Retinal pigment epithelial cell (primary cell): ENCODE measurements around the gene DUSP21.

ENCODE experiments used
- DNase-seq: peaks from one replicate; pipeline ENCODE4 v3.0.0-alpha.2; 2010; ENCODE audit warnings: low read depth
- H3K4me3 ChIP-seq: 2 replicates; pipeline ENCODE4 v1.5.1; 2011; ENCODE audit warnings: mild to moderate bottlenecking, low read length, control low read depth, moderate library complexity
- TF ChIP-seq, protein P1 (sequence below): conservative IDR thresholded peaks from 2 replicates; pipeline ENCODE4 v1.5.1; 2011; ENCODE audit warnings: low read depth, low read length, control low read depth, inconsistent platforms

Gene DUSP21

DNA sequence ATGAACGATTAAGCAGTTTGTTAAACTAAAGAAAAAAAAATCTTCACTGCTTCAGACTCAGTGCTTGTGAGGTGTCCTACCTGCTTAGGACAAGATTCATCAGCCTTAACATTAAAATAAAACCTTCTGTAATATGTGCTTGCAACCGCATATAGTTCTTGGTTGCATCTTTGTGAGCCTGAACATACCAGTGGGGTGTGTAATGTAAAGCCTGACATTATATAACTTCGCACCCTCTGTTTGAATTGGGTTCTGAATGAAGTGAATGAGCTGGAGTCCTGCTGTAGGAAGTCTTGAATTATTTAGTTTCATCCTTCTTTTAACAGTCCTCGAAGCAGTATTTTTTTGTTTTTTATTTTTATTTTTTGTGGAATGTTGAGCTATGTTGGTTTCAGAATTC is 32.3 kb downstream of the DUSP21 start:
- H3K4me3 ChIP-seq: peak overlapping the region; percentile 92
- DNase-seq: no peak

DNA sequence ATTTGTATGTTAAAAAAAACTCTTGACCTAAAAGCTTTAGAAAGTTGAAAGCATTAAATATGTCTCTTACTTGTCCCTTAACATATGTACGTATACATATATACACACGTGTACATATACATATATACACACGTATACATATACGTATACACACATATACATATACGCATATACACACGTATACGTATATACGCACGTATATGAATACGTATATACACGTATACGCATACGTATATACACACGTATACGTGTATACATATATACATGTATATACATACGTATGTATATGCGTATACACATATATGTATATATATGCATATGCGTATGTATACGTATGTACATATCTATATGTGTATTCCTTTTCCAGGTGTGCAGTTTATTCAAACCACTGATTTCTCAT is 32.9 kb downstream of the DUSP21 start:
- no peak overlapping the region for H3K4me3 ChIP-seq
- TF ChIP-seq, protein P1, sequence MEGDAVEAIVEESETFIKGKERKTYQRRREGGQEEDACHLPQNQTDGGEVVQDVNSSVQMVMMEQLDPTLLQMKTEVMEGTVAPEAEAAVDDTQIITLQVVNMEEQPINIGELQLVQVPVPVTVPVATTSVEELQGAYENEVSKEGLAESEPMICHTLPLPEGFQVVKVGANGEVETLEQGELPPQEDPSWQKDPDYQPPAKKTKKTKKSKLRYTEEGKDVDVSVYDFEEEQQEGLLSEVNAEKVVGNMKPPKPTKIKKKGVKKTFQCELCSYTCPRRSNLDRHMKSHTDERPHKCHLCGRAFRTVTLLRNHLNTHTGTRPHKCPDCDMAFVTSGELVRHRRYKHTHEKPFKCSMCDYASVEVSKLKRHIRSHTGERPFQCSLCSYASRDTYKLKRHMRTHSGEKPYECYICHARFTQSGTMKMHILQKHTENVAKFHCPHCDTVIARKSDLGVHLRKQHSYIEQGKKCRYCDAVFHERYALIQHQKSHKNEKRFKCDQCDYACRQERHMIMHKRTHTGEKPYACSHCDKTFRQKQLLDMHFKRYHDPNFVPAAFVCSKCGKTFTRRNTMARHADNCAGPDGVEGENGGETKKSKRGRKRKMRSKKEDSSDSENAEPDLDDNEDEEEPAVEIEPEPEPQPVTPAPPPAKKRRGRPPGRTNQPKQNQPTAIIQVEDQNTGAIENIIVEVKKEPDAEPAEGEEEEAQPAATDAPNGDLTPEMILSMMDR: no peak
- DNase-seq: no peak

More for the DNA sequence above, 32.3 kb downstream of the DUSP21 start:
- TF ChIP-seq, protein P1: no peak

DNA sequence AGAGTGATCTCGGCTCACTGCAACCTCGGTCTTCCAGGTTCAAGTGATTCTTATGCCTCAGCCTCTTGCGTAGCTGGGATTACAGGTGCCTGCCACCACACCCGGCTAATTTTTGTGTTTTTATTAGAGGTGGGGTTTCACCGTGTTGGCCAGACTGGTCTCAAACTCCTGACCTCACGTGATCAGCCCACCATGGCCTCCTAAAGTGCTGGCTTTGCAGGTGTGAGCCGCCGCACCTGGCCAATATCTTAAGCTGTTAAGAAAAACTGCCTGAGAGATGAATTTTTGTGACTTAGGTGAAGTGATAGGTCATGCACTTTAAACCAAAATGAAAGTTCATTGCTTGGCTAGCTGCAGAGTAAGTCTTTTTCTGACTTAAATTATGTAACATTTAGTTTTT is 35.0 kb downstream of the DUSP21 start:
- TF ChIP-seq, protein P1: no peak
- no peak overlapping the region for H3K4me3 ChIP-seq
- DNase-seq: no peak

DNA sequence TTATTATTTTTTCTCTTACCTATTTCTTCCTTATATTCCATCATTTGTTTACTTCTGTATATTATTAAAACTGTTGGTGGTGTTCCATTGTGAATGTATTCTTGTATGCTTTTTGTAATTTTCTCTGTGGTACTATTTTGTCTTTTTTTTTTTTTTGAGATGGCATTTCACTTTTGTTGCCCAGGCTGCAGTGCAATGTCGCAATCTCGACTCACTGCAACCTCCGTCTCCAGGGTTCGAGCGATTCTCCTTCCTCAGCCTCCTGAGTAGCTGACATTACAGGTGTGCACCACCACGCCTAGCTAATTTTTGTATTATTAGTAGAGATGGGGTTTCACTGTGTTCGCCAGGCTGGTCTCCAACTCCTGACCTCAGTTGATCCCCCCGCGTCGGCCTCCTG is 37.7 kb downstream of the DUSP21 start:
- H3K4me3 ChIP-seq: no peak overlapping the region
- TF ChIP-seq, protein P1: no peak
- DNase-seq: no peak

DNA sequence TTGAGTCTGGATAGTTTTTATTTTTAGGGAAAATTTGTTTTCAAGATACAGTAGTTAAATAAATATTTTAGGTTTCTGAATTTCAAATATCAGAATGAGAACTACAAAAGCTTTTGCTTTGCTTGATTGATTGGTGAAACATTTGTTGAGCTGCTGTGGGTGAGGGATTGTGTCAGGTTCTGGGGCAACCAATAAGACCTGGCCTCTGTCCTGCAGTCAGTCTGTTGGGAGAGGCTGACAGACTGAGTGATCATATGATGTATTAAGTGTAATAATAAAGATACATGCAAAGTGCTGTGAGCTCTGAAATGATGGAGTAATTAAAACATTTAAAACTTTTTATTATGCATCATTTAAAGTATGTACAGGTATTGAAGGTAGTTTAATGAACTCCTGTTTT is 38.8 kb downstream of the DUSP21 start:
- TF ChIP-seq, protein P1: no peak

DNA sequence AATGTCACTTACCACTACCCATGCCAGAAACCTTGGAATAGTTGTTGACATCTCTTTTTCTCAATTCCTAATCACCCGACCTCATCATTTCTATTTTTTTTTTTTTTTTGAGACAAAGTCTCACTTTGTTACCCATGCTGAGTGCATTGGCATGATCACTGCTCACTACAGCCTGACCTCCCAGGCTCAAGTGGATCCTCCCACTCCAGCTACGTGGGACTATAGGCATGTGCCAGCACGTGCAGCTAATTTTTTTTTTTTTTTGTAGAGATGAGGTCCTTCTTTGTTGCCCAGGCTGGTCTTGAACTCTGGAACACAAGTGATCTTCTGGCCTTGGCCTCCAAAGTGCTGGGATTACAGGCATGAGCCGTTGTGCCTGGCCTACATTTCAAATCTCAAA is 41.1 kb downstream of the DUSP21 start:
- TF ChIP-seq, protein P1: no peak
- no peak for DNase-seq
- no peak overlapping the region for H3K4me3 ChIP-seq

More for the DNA sequence above, 38.8 kb downstream of the DUSP21 start:
- DNase-seq: no peak
- no peak overlapping the region for H3K4me3 ChIP-seq

DNA sequence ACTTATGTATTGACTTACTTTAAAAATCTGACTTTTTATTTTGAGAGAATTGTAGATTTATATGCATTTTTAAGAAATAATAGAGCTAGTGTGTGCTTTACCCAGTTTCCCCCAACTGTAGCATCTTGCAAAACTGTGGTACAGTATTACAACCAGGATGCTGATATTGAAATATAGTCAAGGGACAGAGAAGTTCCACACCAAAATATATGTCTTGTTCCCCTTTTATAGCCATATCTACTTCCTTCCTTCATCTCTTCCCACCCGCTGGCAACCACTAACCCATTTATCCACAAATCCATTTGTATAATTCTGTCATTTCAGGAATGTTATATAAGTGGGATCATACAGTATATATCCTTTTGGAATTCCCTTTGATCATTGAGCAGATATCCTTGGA is 46.0 kb downstream of the DUSP21 start:
- no peak overlapping the region for H3K4me3 ChIP-seq
- no peak for DNase-seq
- TF ChIP-seq, protein P1: no peak
